ENCODE measurements around the gene ZNF75A. TPM values are rescaled to one million over a fixed set of nuclear protein-coding genes. Genes with fewer than 3 reads are reported as not detected.

Gene ZNF75A
- total and polyA plus RNA-seq, 2 of the 4 experiments (the other 2 are of a cell fraction) = 14.6 to 15.4 TPM

DNA sequence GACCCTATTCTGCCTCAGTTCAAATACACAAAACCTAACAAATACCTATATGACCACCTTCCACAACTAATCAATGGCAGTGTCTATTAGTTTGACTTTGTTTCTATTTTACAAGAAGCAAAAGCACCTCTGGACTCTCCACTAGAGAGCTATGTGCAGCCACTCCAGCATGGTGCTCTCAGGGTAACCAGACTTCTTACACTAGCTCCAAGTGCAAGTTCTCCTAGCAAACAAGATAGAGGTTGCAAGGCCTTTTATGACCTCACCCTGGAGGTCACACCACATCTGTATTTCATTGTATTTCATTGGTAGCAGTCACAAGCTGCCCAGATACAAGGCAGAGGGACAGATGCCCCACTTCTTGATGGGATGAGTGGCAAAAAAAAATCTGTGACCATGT is 30.4 kb upstream of the ZNF75A start:
- Histone ChIP-seq H3K36me3 (ENCODE audit: control insufficient read depth, insufficient read depth, low read length) (no peaks in the 10 kb centered on the region), H3K9me1 (ENCODE audit: insufficient read depth, low read length) (no peaks in the 10 kb centered on the region), H2AK5ac (ENCODE audit: low read depth, low read length) (no peak overlapping the region), H3K9ac (ENCODE audit: low read depth, low read length) (no peak overlapping the region), H4K8ac (ENCODE audit: low read depth in 2 of 2, low read length in 2 of 2) (no peak overlapping the region), H4K91ac (ENCODE audit: insufficient read depth, low read depth, low read length) (no peak overlapping the region), H2AK9ac (replicated peaks; ENCODE audit: low read depth, low read length, poor library complexity) (no peak overlapping the region), H3K4me2 (ENCODE audit: low read depth, low read length) (no peak overlapping the region), H3K23ac (ENCODE audit: low read depth, low read length) (no peak overlapping the region), H3K27ac (ENCODE audit: insufficient read depth, low read length) (no peak overlapping the region), H3K56ac (ENCODE audit: extremely low read depth, insufficient read depth, low read length) (no peak overlapping the region), H4K20me1 (ENCODE audit: insufficient read depth, low read length) (no peaks in the 10 kb centered on the region), H3K27me3 (ENCODE audit: control insufficient read depth, insufficient read depth, low read length) (peaks cover 3% of the 10 kb centered on the region), H2BK5ac (ENCODE audit: low read depth, low read length, poor library complexity, severe bottlenecking) (no peak overlapping the region), H2AFZ (replicated peaks; ENCODE audit: low read length, poor library complexity) (no peak overlapping the region), H3K9me3 (ENCODE audit: control insufficient read depth, insufficient read depth, low read length) (no peaks in the 10 kb centered on the region), H2BK15ac (ENCODE audit: low read depth, low read length) (no peak overlapping the region), H3K18ac (ENCODE audit: low read depth, low read length) (no peak overlapping the region), H4K5ac (ENCODE audit: low read depth, low read length) (no peak overlapping the region), H3K4me1 (ENCODE audit: control insufficient read depth, insufficient read depth, low read length) (no peaks in the 10 kb centered on the region), H3K4me3 (ENCODE audit: insufficient read depth, low read depth, low read length) (no peak overlapping the region), H3K14ac (replicated peaks; ENCODE audit: low read depth, low read length) (no peak overlapping the region), H3K79me1 (ENCODE audit: low read depth in 1 of 2, low read length in 2 of 2) (no peaks in the 10 kb centered on the region), H2BK20ac (ENCODE audit: low read depth, low read length) (no peak overlapping the region), H3K4ac (ENCODE audit: low read depth, low read length) (no peak overlapping the region), H2BK120ac (ENCODE audit: low read depth, low read length) (no peak overlapping the region)
- CTCF ChIA-PET = no interaction called here
- no peak for ATAC-seq (ENCODE audit: low read depth)
- BruUV-seq (replicated peaks) = no TSS peak
- POLR2A ChIA-PET (ENCODE audit: unreplicated experiment) = no interaction called here
- no peak for DNase-seq
- in situ Hi-C loops (cut with MboI; ENCODE audit: low sequenced_read_pairs) (no loop called here), intact Hi-C loops (cut with micrococcal nuclease) (no loop called here), dilution Hi-C loops (cut with HindIII; ENCODE audit: low sequenced_read_pairs, unreplicated experiment) (no loop called here)
- no peak for TF ChIP-seq ELK1 (IDR thresholded peaks at IDR 0.05; ENCODE audit: borderline replicate concordance, low read depth, low read length)
- TF ChIP-seq MAFK (IDR thresholded peaks at IDR 0.05; ENCODE audit: low read depth, low read length) = no peak
- TF ChIP-seq CHD1 (IDR thresholded peaks at IDR 0.05; ENCODE audit: low read depth, low read length) = no peak
- no peak for TF ChIP-seq BHLHE40 (IDR thresholded peaks at IDR 0.05; ENCODE audit: low read depth, low read length)
- TF ChIP-seq RAD21 (IDR thresholded peaks at IDR 0.05; ENCODE audit: low read length) = no peak
- no peak for TF ChIP-seq MAZ (IDR thresholded peaks at IDR 0.05; ENCODE audit: borderline replicate concordance, low read depth, low read length)
- TF ChIP-seq MXI1 (IDR thresholded peaks at IDR 0.05; ENCODE audit: borderline replicate concordance, low read depth, low read length) = no peak
- TF ChIP-seq NFE2L2 (IDR thresholded peaks at IDR 0.05; ENCODE audit: low read depth, low read length) = no peak
- no peak for TF ChIP-seq RCOR1 (IDR thresholded peaks at IDR 0.05; ENCODE audit: insufficient replicate concordance, low read length)
- TF ChIP-seq POLR2A (IDR thresholded peaks at IDR 0.05; ENCODE audit: low read depth, low read length) = no peak
- no peak for TF ChIP-seq SMC3 (IDR thresholded peaks at IDR 0.05; ENCODE audit: low read depth, low read length)
- TF ChIP-seq CEBPB (IDR thresholded peaks at IDR 0.05; ENCODE audit: low read depth, low read length) = no peak
- TF ChIP-seq FOS (IDR thresholded peaks at IDR 0.05; ENCODE audit: low read depth, low read length) = no peak
- TF ChIP-seq RFX5 (IDR thresholded peaks at IDR 0.05; ENCODE audit: low read depth, low read length) = no peak
- no peak for TF ChIP-seq USF2 (IDR thresholded peaks at IDR 0.05; ENCODE audit: low read depth, low read length)
- no peak for TF ChIP-seq CTCF (conservative IDR thresholded peaks at IDR 0.05; ENCODE audit: low read depth, low read length)

All from IMR-90 (cell line).